Tibial nerve (tissue), 4 donors: Measurements from ENCODE around the gene KIAA0753. TPM values are rescaled to one million over a fixed set of nuclear protein-coding genes. Genes with fewer than 3 reads are reported as not detected.

ENCODE experiments used
- DNase-seq, 2 donors: peaks; one replicate each; pipeline ENCODE4 v3.0.0-alpha.2; 2019; ENCODE audit warnings: low spot score in 2 of 2
- H3K27ac ChIP-seq, 4 donors: fragments of 200-600 bp; sonication (generic) in 3 of 4; one replicate each; pipeline ENCODE4 v1.5.1; 2017 to 2019; ENCODE audit warnings: mild to moderate bottlenecking in 1 of 4
- H3K27me3 ChIP-seq, 2 donors: fragments of 200-600 bp; sonication (generic) in 1 of 2; one replicate each; pipeline versions ENCODE4 v1.5.1 to v1.6.0; 2017 to 2019
- H3K36me3 ChIP-seq, 3 donors: fragments of 200-600 bp; sonication (generic); one replicate each; pipeline ENCODE4 v1.5.1; 2018 to 2019
- H3K4me1 ChIP-seq, 4 donors: fragments of 200-600 bp; sonication (generic) in 3 of 4; one replicate each; pipeline ENCODE4 v1.5.1; 2017 to 2019
- H3K4me3 ChIP-seq, 4 donors: fragments of 200-600 bp; sonication (generic) in 3 of 4; one replicate each; pipeline ENCODE4 v1.5.1; 2017 to 2019; ENCODE audit warnings: mild to moderate bottlenecking in 1 of 4, moderate library complexity in 1 of 4
- H3K9me3 ChIP-seq, 4 donors: fragments of 200-600 bp; sonication (generic) in 3 of 4; one replicate each; pipeline ENCODE4 v1.5.1; 2017 to 2019
- CTCF ChIP-seq, 5 experiments: fragments of 200-600 bp in 3 of 5; fragments of 450-650 bp in 2 of 5; sonication (generic) in 3 of 5; IDR thresholded peaks; one replicate each; pipeline ENCODE4 v1.5.1; 2016 to 2019; ENCODE audit warnings: antibody characterized with exemption in 5 of 5, mild to moderate bottlenecking in 3 of 5, moderate library complexity in 2 of 5
- EP300 ChIP-seq, 2 donors: sonication (generic); formaldehyde crosslinking; IDR thresholded peaks; one replicate each; pipeline ENCODE4 v1.6.1; 2017; ENCODE audit warnings: antibody characterized with exemption in 2 of 2, mild to moderate bottlenecking in 1 of 2
- POLR2A ChIP-seq, 2 donors: fragments of 450-650 bp; IDR thresholded peaks; one replicate each; pipeline ENCODE4 v1.6.1; 2017; ENCODE audit warnings: antibody characterized with exemption in 2 of 2, mild to moderate bottlenecking in 2 of 2, moderate library complexity in 2 of 2
- WGBS, 2 donors: methylation state at CpG; one replicate each; pipeline ENCODE4 v1.1.5; 2018; 5-methylcytosine and 5-hydroxymethylcytosine counted together
- total RNA-seq, 4 donors: library from RNA; depleted of rRNA; stranded (reverse); fragments of >200 nt; gene quantifications; one replicate each; pipeline ENCODE4 v1.1.0, GENCODE V29; 2016

KIAA0753 gene
- total RNA-seq, 4 donors from 2014 or later, result 14.1 to 24.0 (median 16.9) TPM

- H3K4me3 ChIP-seq, result no peak overlapping the region
- H3K36me3 ChIP-seq, result peaks cover 0 to 88% (median 9%) of the 10 kb centered on the region in 3 donors
- TF ChIP-seq CTCF (IDR thresholded peaks at IDR 0.05), result no peak
- TF ChIP-seq EP300 (IDR thresholded peaks at IDR 0.05), result no peak
- no peak for TF ChIP-seq POLR2A (IDR thresholded peaks at IDR 0.05)
- WGBS, 2 donors, result 84 to 89% methylated on average over 6 of the region's 6 CpGs
- no peak for DNase-seq
- H3K4me1 ChIP-seq, result no peaks in the 10 kb centered on the region
- H3K9me3 ChIP-seq, result no peaks in the 10 kb centered on the region
- H3K27me3 ChIP-seq, result no peaks in the 10 kb centered on the region
- H3K27ac ChIP-seq, result no peak overlapping the region
Measured at GRCh38 chr17:6626616-6627015, 13.9 kb downstream of the KIAA0753 start.

GRCh38 chr17:6623941-6624340 is 16.6 kb downstream of the KIAA0753 start:
- Histone ChIP-seq H3K36me3 (peaks cover 0 to 92% (median 9%) of the 10 kb centered on the region in 3 donors), H3K27ac (no peak overlapping the region), H3K9me3 (no peaks in the 10 kb centered on the region), H3K4me1 (no peaks in the 10 kb centered on the region), H3K4me3 (no peak overlapping the region), H3K27me3 (no peaks in the 10 kb centered on the region)
- TF ChIP-seq CTCF (IDR thresholded peaks at IDR 0.05) (no peak), POLR2A (IDR thresholded peaks at IDR 0.05) (no peak), EP300 (IDR thresholded peaks at IDR 0.05) (no peak)
- DNase-seq, result no peak
- 91 to 93% methylated on average over 3 of the region's 3 CpGs for WGBS, 2 donors

- WGBS, 2 donors, result 96% methylated on average over 4 of the region's 4 CpGs
- no peaks in the 10 kb centered on the region for H3K4me1 ChIP-seq
- DNase-seq, result no peak
- no peak overlapping the region for H3K27ac ChIP-seq
- H3K27me3 ChIP-seq, result no peaks in the 10 kb centered on the region
- no peak overlapping the region for H3K4me3 ChIP-seq
- no peaks in the 10 kb centered on the region for H3K9me3 ChIP-seq
- H3K36me3 ChIP-seq, result peaks cover 0 to 78% (median 10%) of the 10 kb centered on the region in 3 donors
- no peak for TF ChIP-seq CTCF (IDR thresholded peaks at IDR 0.05)
- no peak for TF ChIP-seq POLR2A (IDR thresholded peaks at IDR 0.05)
- no peak for TF ChIP-seq EP300 (IDR thresholded peaks at IDR 0.05)
Measured at GRCh38 chr17:6611231-6611630, 29.3 kb downstream of the KIAA0753 start.

- TF ChIP-seq EP300 (IDR thresholded peaks at IDR 0.05) (no peak), POLR2A (IDR thresholded peaks at IDR 0.05) (no peak), CTCF (IDR thresholded peaks at IDR 0.05) (no peak)
- Histone ChIP-seq H3K27me3 (no peaks in the 10 kb centered on the region), H3K4me1 (no peaks in the 10 kb centered on the region), H3K36me3 (peaks cover 0 to 78% (median 10%) of the 10 kb centered on the region in 3 donors), H3K9me3 (no peaks in the 10 kb centered on the region), H3K27ac (no peak overlapping the region), H3K4me3 (no peak overlapping the region)
- no peak for DNase-seq
- 97% methylated on average over 5 of the region's 5 CpGs for WGBS, 2 donors
Measured at GRCh38 chr17:6610011-6610410, 30.5 kb downstream of the KIAA0753 start.

GRCh38 chr17:6608321-6608720 is 32.2 kb downstream of the KIAA0753 start:
- Histone ChIP-seq H3K4me3 (no peak overlapping the region), H3K9me3 (no peaks in the 10 kb centered on the region), H3K27me3 (no peaks in the 10 kb centered on the region), H3K4me1 (peaks cover 0 to 9% (median 0%) of the 10 kb centered on the region in 4 donors), H3K36me3 (peaks cover 0 to 76% (median 10%) of the 10 kb centered on the region in 3 donors), H3K27ac (no peak overlapping the region)
- no peak for DNase-seq
- WGBS, 2 donors, result 94 to 97% methylated on average over 3 of the region's 3 CpGs
- TF ChIP-seq POLR2A (IDR thresholded peaks at IDR 0.05) (no peak), EP300 (IDR thresholded peaks at IDR 0.05) (no peak), CTCF (IDR thresholded peaks at IDR 0.05) (no peak)
